Smooth muscle cell (in vitro differentiated cells): ENCODE measurements around the gene SMIM23. TPM values are rescaled to one million over a fixed set of nuclear protein-coding genes. Genes with fewer than 3 reads are reported as not detected.

Experiments used
- DNase-seq: peaks from one replicate; lab custom pipeline; 2025; ENCODE audit not compliant: unreplicated experiment; lab: John Stamatoyannopoulos, UW
- H2AFZ ChIP-seq: fragments of 200-600 bp; sonication (generic); 2 replicates; pipeline ENCODE4 v1.6.0; 2016; ENCODE audit warnings: antibody characterized with exemption, low read depth, mild to moderate bottlenecking
- H3F3A ChIP-seq: fragments of 200-600 bp; sonication (generic); 2 replicates; pipeline ENCODE4 v1.6.0; 2017; ENCODE audit warnings: antibody characterized with exemption, low read depth
- H3K27ac ChIP-seq: fragments of 200-600 bp; sonication (generic); 2 replicates; pipeline ENCODE4 v1.5.1; 2016; ENCODE audit warnings: low read depth, mild to moderate bottlenecking
- H3K27me3 ChIP-seq: fragments of 200-600 bp; sonication (generic); 2 replicates; pipeline ENCODE4 v1.6.1; 2016; ENCODE audit warnings: low read depth, mild to moderate bottlenecking
- H3K36me3 ChIP-seq: fragments of 200-600 bp; sonication (generic); 2 replicates; pipeline ENCODE4 v1.5.1; 2016; ENCODE audit warnings: low read depth
- H3K4me1 ChIP-seq: fragments of 200-600 bp; sonication (generic); 2 replicates; pipeline ENCODE4 v1.5.1; 2016; ENCODE audit warnings: low read depth
- H3K4me2 ChIP-seq: fragments of 200-600 bp; sonication (generic); 2 replicates; pipeline ENCODE4 v1.6.0; 2016; ENCODE audit warnings: mild to moderate bottlenecking
- H3K4me3 ChIP-seq: fragments of 200-600 bp; sonication (generic); 2 replicates; pipeline ENCODE4 v1.5.1; 2016; ENCODE audit warnings: mild to moderate bottlenecking
- H3K79me2 ChIP-seq: fragments of 200-600 bp; sonication (generic); 2 replicates; pipeline ENCODE4 v1.6.0; 2016; ENCODE audit warnings: low read depth, mild to moderate bottlenecking
- H3K9ac ChIP-seq: fragments of 200-600 bp; sonication (generic); 2 replicates; pipeline ENCODE4 v1.6.0; 2016; ENCODE audit warnings: low read depth
- H3K9me3 ChIP-seq: fragments of 200-600 bp; sonication (generic); replicated peaks from 2 replicates; pipeline ENCODE4 v1.5.1; 2016; ENCODE audit warnings: low read depth
- H4K20me1 ChIP-seq: fragments of 200-600 bp; sonication (generic); 2 replicates; pipeline ENCODE4 v1.6.0; 2016; ENCODE audit warnings: low read depth
- WGBS: methylation state at CpG from one replicate; pipeline ENCODE4 v1.1.7; 2016; ENCODE audit warnings: low lambda C conversion rate; 5-methylcytosine and 5-hydroxymethylcytosine counted together
- polyA plus RNA-seq: library from polyadenylated mRNA; unstranded; fragments of >200 nt; fragmentation: Nextera tagmentation; extraction: Ambion mirVana; gene quantifications from 2 replicates; pipeline ENCODE4 v1.2.1, GENCODE V29; 2016
- total RNA-seq: library from RNA; depleted of rRNA; stranded (reverse); fragments of >200 nt; gene quantifications from 2 replicates; pipeline ENCODE4 v1.2.3, GENCODE V29; 2014
- TF ChIP-seq, protein P1 (sequence below): fragments of 200-600 bp; sonication (generic); IDR thresholded peaks from 2 replicates; pipeline ENCODE4 v1.5.1; 2017; ENCODE audit warnings: borderline replicate concordance, mild to moderate bottlenecking, antibody characterized with exemption; ENCODE audit not compliant: insufficient read depth, poor library complexity, severe bottlenecking

The SMIM23 gene
- total and polyA plus RNA-seq, 2 experiments from 2014 or later, result not detected

- Histone ChIP-seq H3K9ac (no peak overlapping the region), H3K27me3 (no peaks in the 10 kb centered on the region), H3K36me3 (no peaks in the 10 kb centered on the region), H3F3A (no peaks in the 10 kb centered on the region), H4K20me1 (no peaks in the 10 kb centered on the region), H3K4me1 (no peaks in the 10 kb centered on the region), H3K4me2 (no peak overlapping the region), H3K79me2 (no peaks in the 10 kb centered on the region), H2AFZ (no peak overlapping the region), H3K27ac (no peak overlapping the region), H3K9me3 (no peaks in the 10 kb centered on the region), H3K4me3 (no peak overlapping the region)
- TF ChIP-seq, protein P1, sequence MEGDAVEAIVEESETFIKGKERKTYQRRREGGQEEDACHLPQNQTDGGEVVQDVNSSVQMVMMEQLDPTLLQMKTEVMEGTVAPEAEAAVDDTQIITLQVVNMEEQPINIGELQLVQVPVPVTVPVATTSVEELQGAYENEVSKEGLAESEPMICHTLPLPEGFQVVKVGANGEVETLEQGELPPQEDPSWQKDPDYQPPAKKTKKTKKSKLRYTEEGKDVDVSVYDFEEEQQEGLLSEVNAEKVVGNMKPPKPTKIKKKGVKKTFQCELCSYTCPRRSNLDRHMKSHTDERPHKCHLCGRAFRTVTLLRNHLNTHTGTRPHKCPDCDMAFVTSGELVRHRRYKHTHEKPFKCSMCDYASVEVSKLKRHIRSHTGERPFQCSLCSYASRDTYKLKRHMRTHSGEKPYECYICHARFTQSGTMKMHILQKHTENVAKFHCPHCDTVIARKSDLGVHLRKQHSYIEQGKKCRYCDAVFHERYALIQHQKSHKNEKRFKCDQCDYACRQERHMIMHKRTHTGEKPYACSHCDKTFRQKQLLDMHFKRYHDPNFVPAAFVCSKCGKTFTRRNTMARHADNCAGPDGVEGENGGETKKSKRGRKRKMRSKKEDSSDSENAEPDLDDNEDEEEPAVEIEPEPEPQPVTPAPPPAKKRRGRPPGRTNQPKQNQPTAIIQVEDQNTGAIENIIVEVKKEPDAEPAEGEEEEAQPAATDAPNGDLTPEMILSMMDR, result no peak
- WGBS, result 88% methylated on average over 7 of the region's 7 CpGs
- DNase-seq, result no peak
Observed at GRCh38 chr5:171747061-171747859, 38.4 kb upstream of the SMIM23 start.

- Histone ChIP-seq H3K9me3 (no peaks in the 10 kb centered on the region), H3K36me3 (no peaks in the 10 kb centered on the region), H4K20me1 (no peaks in the 10 kb centered on the region), H3K4me3 (no peak overlapping the region), H3K27ac (no peak overlapping the region), H3F3A (no peaks in the 10 kb centered on the region), H3K9ac (no peak overlapping the region), H3K4me1 (no peaks in the 10 kb centered on the region), H2AFZ (no peak overlapping the region), H3K79me2 (no peaks in the 10 kb centered on the region), H3K27me3 (no peaks in the 10 kb centered on the region), H3K4me2 (no peak overlapping the region)
- 95% methylated on average over 6 of the region's 6 CpGs for WGBS
- TF ChIP-seq, protein P1, result no peak
- DNase-seq, result no peak
Observed at GRCh38 chr5:171748720-171749119, 36.9 kb upstream of the SMIM23 start.

DNA sequence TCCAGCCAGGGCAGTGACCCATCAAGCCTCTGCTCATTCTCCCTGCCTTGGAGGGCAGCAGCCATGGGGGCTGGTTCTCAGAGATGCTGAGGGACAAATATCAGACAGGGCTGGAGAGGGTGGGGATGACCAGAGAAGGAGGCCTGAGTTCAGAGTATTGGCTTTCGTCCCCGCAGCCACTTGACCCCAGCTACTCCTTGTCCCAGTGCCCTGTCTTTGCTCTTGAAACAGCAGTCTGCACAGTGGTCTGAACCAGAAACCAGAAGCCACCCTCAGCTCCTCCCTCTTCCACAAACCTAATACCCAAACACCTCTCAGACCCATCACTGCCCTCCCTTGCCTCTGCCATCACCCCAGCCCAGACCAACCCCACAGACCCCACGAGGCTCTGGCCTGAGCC is 36.3 kb upstream of the SMIM23 start:
- Histone ChIP-seq H3K79me2 (no peaks in the 10 kb centered on the region), H3K4me1 (no peaks in the 10 kb centered on the region), H3K4me2 (no peak overlapping the region), H4K20me1 (no peaks in the 10 kb centered on the region), H2AFZ (no peak overlapping the region), H3K9me3 (no peaks in the 10 kb centered on the region), H3K27me3 (no peaks in the 10 kb centered on the region), H3K9ac (no peak overlapping the region), H3K4me3 (no peak overlapping the region), H3K27ac (no peak overlapping the region), H3K36me3 (no peaks in the 10 kb centered on the region), H3F3A (no peaks in the 10 kb centered on the region)
- DNase-seq, result no peak
- TF ChIP-seq, protein P1, result no peak
- 98% methylated on average over 3 of the region's 3 CpGs for WGBS

GRCh38 chr5:171750311-171750788 is 35.3 kb upstream of the SMIM23 start:
- WGBS, result 76% methylated on average over 6 of the region's 6 CpGs
- no peak for DNase-seq
- no peaks in the 10 kb centered on the region for H3K9me3 ChIP-seq
- H3K4me2 ChIP-seq, result no peak overlapping the region
- no peaks in the 10 kb centered on the region for H3K36me3 ChIP-seq
- TF ChIP-seq, protein P1, result no peak
- no peak overlapping the region for H2AFZ ChIP-seq
- H3K27me3 ChIP-seq, result no peaks in the 10 kb centered on the region
- no peak overlapping the region for H3K4me3 ChIP-seq
- no peak overlapping the region for H3K9ac ChIP-seq
- no peaks in the 10 kb centered on the region for H3F3A ChIP-seq
- no peak overlapping the region for H3K27ac ChIP-seq
- H3K4me1 ChIP-seq, result no peaks in the 10 kb centered on the region
- H3K79me2 ChIP-seq, result no peaks in the 10 kb centered on the region
- no peaks in the 10 kb centered on the region for H4K20me1 ChIP-seq
